HuH-7.5 (cell line): ENCODE results near the gene ATG5.
"Not testable (repeated sequence)": the region's sequence is repeated elsewhere in the genome, so short reads cannot be mapped to it uniquely, and the experiment has no call there.

ENCODE experiments used
- DNase-seq: peaks from one replicate; pipeline ENCODE4 v3.0.0; 2011; ENCODE audit warnings: low spot score

ATG5 gene

DNA sequence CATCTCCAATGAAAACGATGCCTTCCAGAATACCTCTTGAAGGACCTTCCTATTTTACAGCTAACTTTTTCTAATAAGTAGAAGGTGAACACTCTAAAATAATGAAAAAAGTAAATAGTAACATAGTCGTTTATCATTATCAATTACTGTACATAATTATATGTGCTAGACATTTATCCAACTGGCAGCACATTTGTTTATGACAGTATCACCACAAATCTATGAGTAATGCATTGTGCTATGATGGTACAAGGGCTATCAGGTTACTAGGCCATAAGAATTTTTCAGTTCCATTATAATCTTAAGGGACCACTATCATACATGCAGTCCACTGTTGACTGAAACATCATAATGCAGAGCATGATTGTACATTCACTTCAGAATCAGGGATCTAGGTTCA is 68.4 kb downstream of the ATG5 start:
- DNase-seq, result no peak

DNA sequence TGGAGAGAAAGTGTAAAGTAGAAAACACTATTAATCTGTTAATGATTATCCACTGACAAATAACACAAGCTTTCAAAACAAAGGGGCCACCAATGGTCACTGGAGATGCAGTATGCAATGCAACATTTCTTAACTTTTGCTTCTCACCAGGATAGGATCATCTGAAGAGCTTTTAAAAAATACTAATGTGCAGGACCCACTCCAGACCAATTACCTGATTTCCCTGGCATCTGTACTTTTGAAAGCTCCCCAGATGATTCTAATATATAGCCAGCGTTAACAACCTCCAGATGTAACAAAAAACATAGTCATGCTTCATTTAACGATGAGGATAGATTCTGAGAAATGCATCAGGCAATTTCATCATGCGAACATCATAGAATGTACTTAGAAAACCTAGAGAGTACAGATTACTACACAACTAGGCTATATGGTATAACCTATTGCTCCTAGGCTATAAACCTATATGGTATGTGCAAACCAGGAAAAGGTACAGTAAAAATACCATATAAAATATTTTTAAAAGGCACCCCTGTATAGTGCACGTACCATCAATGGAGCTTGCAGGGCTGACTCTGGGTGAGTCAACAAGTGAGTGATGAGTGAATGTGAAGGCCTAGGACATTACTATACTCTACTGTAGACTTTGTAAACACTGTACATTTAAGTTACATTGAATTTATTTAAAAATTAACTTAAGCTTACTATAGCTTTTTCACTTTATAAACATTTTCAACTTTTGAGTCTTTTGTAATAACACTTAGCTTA is 69.2 kb downstream of the ATG5 start:
- DNase-seq, result no peak

GRCh38 chr6:106255306-106255705 is 70.3 kb downstream of the ATG5 start:
- DNase-seq, result no peak

DNA sequence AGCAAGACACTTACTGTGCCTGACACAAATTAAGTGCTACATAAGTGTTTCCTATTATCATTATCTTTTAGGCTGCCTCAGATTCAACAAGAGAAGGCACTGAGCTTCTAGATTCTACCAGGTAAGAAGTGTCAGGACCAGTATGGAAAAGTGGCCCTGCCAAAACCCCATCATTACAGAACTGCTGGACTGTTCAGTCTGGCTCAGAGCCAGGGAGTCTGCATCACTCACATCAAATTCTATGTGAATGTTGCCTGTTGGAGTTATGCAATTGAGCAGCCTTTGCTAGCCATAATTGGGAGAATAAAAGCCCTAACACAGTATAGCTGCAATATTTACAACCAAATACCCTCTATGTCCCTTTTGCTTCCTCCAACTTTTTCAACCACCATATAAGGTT is 70.9 kb downstream of the ATG5 start:
- no peak for DNase-seq

DNA sequence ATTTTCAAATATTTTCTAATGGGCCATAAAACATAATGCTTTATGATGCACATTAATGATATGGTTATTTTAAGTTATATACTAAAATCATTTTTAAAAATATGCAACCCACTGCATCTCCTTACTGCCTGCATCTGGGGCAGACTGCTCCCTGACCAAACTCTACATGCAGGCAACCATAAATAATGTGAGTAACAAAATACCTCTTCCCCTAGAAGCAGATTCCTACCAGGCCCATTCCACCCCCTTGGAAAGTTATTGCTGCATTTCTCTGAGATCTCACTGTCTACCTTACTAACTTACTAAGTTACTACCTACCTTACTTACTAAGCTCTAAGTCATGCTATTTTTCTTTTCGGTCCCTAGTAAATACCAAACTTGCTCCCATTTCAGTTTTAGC is 71.8 kb downstream of the ATG5 start:
- no peak for DNase-seq

DNA sequence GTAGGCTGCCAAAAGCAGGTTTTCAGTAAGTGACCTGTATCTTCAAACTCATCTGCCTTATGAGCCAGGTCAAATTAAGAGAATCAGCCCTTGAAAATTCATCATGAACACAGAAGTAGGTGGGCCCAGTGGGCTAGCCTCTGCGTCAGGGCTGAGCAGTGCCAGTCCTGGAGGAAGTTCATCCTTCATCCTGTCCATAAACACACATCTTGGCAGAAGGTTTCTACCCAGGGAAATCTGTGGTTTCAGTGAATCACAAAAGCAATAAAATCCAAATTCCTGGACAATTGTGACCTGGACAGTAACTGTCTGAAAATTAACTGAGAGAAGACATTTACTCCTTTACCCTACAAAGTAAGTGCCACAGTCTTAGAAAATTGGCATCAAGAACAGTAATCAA is 72.4 kb downstream of the ATG5 start:
- no peak for DNase-seq

GRCh38 chr6:106252687-106253086 is 72.9 kb downstream of the ATG5 start:
- no peak for DNase-seq

GRCh38 chr6:106251531-106252255 is 73.9 kb downstream of the ATG5 start:
- not testable (repeated sequence) for DNase-seq

DNA sequence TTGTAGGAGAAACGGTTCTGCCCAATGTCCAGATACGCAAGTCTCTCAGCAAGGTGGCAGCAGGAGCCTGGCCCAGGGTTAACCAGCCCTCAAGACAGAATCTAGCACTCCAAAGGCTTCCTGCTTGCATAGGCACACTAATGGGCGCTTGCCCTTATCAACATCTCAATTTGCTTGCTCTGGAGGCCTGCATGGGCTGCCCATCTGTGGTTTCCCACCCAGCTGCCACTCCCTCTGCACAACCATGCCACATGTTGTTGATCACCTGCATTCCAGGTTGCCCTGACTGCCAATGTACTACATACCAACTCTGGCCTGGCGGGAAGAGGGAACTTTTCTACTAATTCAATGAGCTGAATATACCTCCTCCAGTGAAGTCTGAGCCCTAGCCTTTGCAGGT is 74.6 kb downstream of the ATG5 start:
- no peak for DNase-seq

DNA sequence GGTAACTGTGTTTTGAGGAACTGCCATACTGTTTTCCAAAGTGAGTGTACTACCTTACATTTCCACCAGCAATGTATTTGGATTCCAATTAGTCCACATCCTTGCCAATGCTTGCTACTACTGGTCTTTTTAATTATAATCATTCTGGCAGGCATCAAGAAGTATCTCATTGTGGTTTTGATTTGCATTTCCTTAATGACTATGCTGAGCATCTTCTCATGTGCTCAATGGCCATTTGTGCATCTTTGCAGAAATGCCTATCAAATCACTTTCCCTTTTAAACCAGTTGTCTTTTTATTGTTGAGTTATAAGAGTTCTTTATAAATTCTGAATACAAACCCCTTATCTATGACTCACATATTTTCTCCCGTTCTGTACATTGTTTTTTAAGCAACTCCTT is 75.9 kb downstream of the ATG5 start:
- no peak for DNase-seq

GRCh38 chr6:106247733-106248132 is 77.8 kb downstream of the ATG5 start:
- no peak for DNase-seq

DNA sequence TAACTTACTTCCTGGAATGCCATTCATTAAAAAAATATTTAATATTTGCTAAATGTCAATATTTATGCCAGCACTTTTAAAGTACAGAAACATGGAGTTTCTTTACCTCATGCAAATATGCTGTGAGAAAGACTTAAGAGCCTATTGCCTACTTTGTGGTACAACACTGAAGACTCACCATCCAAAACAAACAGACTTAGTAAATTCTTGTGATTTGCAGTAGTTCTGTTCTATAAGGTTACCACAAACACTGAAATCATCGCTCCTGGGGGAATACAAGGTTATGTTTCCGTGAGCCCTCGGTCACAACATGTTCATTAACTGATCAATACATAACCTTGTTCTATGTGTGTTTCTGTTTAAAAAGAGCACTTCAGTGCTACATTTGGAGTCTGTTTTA is 78.3 kb downstream of the ATG5 start:
- no peak for DNase-seq

DNA sequence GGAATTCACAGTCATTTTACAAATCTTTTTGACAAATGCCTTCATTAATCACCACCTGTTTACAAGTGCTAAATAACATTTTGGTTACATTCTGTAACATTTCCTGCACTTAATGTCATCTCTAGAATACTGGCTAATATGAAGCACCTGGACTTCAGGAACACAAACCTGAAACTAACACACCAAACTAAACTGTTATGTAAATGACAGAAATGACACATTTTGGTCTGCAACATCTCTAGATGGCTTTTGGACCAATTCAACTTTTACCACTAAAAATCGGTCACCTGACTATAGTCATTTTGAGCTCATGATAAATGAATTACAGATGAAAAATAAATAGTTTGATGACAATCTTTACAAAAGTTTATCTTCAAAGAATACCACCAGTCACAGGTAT is 80.6 kb downstream of the ATG5 start:
- no peak for DNase-seq

DNA sequence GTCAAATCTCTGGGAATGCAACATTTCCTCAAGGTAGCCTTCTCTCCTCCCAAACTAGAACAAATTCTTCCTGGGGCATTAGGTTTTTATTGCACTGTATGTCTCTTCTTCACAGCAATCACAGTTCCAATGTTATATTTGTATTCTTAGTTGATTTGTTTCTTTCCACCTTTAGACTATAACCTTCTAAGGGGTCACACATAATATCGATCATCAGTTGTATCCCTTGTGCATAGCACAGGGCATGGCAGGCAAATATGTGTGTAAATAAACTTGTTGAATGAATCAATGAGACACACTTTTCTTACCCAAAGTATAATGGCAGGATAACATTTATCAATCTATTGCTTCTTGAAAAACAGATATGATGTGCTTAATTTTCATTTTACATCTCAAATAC is 81.0 kb downstream of the ATG5 start:
- no peak for DNase-seq

- DNase-seq, result no peak
These were observed 82.3 kb downstream of the ATG5 start for GRCh38 chr6:106243261-106243660.

- no peak for DNase-seq
These were observed 84.1 kb downstream of the ATG5 start for GRCh38 chr6:106241498-106241897.

GRCh38 chr6:106237286-106237685 is 88.3 kb downstream of the ATG5 start:
- DNase-seq, result no peak

GRCh38 chr6:106229876-106230445 is 95.6 kb downstream of the ATG5 start:
- not testable (repeated sequence) for DNase-seq

- DNase-seq, result no peak
These were observed 97.7 kb downstream of the ATG5 start for GRCh38 chr6:106227612-106228507.

- no peak for DNase-seq
These were observed 98.9 kb downstream of the ATG5 start for GRCh38 chr6:106226676-106227075.

DNA sequence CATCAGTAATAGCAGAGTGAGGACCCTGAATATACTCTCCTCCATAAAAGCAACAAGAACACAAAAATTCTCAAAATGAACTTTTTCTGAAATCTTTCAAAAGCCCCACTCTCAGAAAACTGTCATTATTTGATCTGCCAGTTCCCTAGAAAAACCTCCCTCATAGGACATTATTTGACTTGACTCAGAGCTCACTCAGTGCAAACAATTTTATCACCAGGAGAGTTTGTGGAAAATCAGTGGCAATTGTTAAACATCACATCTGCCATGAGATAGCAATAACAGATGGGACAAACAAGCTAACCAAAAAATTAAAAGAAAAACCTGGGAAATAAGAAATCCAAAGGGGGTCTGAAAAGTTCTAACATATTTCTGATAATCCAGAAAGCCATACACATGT is 100.0 kb downstream of the ATG5 start:
- DNase-seq, result peak; percentile 7

DNA sequence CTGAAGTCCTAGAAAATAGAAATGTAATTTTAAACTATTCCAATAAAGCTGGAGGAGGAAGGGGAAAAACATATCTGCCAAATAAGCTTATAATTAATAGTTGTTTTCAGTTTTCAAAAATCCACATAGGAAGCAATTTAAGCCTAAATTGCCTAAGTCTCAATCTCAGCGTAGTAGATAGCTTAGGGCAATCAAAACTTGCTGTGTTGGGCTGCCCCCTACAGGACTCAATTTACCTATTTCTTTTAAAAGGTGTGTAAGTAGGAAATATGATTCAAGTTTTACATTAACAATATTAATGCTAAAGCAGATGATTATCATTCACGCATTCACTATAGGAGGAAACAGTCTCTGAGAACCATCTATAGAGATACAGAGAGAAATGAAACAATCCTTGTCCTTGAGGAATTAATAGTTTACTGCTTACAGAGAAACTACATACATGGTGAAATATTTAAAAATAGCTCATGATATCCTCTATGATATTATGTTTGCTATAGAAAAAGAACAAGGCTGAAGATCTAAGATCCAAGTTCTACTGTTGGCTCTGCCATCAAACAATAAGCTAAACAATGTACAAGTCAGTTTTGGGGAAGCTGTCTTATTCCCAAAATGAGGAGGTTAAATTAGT is 102.1 kb downstream of the ATG5 start:
- peak; percentile 12 for DNase-seq
